SK-N-SH treated with all-trans-retinoic acid at 6 μM for 48 hours (cell line): ENCODE data around the gene COPZ2.

Experiments
- CSRNP3 ChIP-seq: fragments of 250-450 bp; sonication (Bioruptor Pico); IDR thresholded peaks from 2 replicates; pipeline ENCODE4 v1.5.1; 2021; ENCODE audit warnings: mild to moderate bottlenecking, moderate library complexity
- OSR1 ChIP-seq: fragments of 250-450 bp; sonication (Bioruptor Pico); IDR thresholded peaks from 2 replicates; pipeline ENCODE4 v1.8.0; 2022; ENCODE audit warnings: moderate library complexity, mild to moderate bottlenecking, inconsistent platforms
- PATZ1 ChIP-seq: fragments of 250-450 bp; sonication (Bioruptor Pico); IDR thresholded peaks from 2 replicates; pipeline ENCODE4 v1.8.0; 2020; ENCODE audit warnings: mild to moderate bottlenecking, moderate library complexity, borderline replicate concordance
- PPARA ChIP-seq: fragments of 250-450 bp; sonication (Bioruptor Pico); IDR thresholded peaks from 2 replicates; pipeline ENCODE4 v1.5.0; 2020; ENCODE audit warnings: mild to moderate bottlenecking, borderline replicate concordance
- RARB ChIP-seq: fragments of 250-450 bp; sonication (Bioruptor Pico); IDR thresholded peaks from 2 replicates; pipeline ENCODE4 v1.8.0; 2021; ENCODE audit warnings: mild to moderate bottlenecking, moderate library complexity
- TOX ChIP-seq: fragments of 250-450 bp; sonication (Bioruptor Pico); IDR thresholded peaks from 2 replicates; pipeline ENCODE4 v1.8.0; 2021; ENCODE audit warnings: mild to moderate bottlenecking, moderate library complexity, borderline replicate concordance
- TSHZ2 ChIP-seq: fragments of 250-450 bp; sonication (Bioruptor Pico); IDR thresholded peaks from 2 replicates; pipeline ENCODE4 v1.5.0; 2020; ENCODE audit warnings: mild to moderate bottlenecking, moderate library complexity
- ZC3H10 ChIP-seq: fragments of 250-450 bp; sonication (Bioruptor Pico); IDR thresholded peaks from 2 replicates; pipeline ENCODE4 v1.5.1; 2021; ENCODE audit warnings: mild to moderate bottlenecking, moderate library complexity
- ZFP30 ChIP-seq: fragments of 450-650 bp; formaldehyde crosslinking; IDR thresholded peaks from 2 replicates; pipeline ENCODE4 v1.5.0; 2022; ENCODE audit warnings: mild to moderate bottlenecking, moderate library complexity
- ZNF8 ChIP-seq: fragments of 450-650 bp; formaldehyde crosslinking; IDR thresholded peaks from 2 replicates; pipeline ENCODE4 v1.5.0; 2020; ENCODE audit warnings: mild to moderate bottlenecking, moderate library complexity

- TF ChIP-seq TOX (CRISPR knock-in tag) (no peak), CSRNP3 (CRISPR knock-in tag) (no peak), ZFP30 (no peak), RARB (no peak), OSR1 (CRISPR knock-in tag) (no peak), ZNF8 (CRISPR knock-in tag) (no peak), TSHZ2 (CRISPR knock-in tag) (no peak), ZC3H10 (CRISPR knock-in tag) (no peak), PPARA (CRISPR knock-in tag) (no peak), PATZ1 (CRISPR knock-in tag) (no peak)
Observed at GRCh38 chr17:48031966-48032365, 5.6 kb downstream of the COPZ2 start.
